GM23338 (cell line): Measurements from ENCODE around the gene XPC. TPM values are rescaled to one million over a fixed set of nuclear protein-coding genes. Genes with fewer than 3 reads are reported as not detected.

Source experiments
- ATAC-seq: fragments of 200-7000 bp; cut with Tn5 transposase; 3 replicates; pipeline ENCODE4 v1.9.1; 2020
- DNase-seq: peaks from one replicate; pipeline ENCODE4 v3.0.0-alpha.2; 2015; ENCODE audit warnings: low spot score
- H2AFZ ChIP-seq: fragments of 200-600 bp; sonication (generic); 2 replicates; pipeline ENCODE4 v1.8.0; 2016; ENCODE audit warnings: antibody characterized with exemption, mild to moderate bottlenecking, moderate library complexity
- H3F3A ChIP-seq: fragments of 200-600 bp; sonication (generic); replicated peaks from 2 replicates; pipeline ENCODE4 v1.8.0; 2017; ENCODE audit warnings: antibody characterized with exemption, mixed run types, low read depth
- H3K27ac ChIP-seq: fragments of 200-600 bp; sonication (generic); 2 replicates; pipeline ENCODE4 v1.6.1; 2016; ENCODE audit warnings: low read depth
- H3K27me3 ChIP-seq: fragments of 200-600 bp; sonication (generic); 2 replicates; pipeline ENCODE4 v1.8.0; 2016; ENCODE audit warnings: mild to moderate bottlenecking, mixed run types, moderate library complexity; ENCODE audit not compliant: insufficient read depth
- H3K36me3 ChIP-seq: fragments of 200-600 bp; sonication (generic); 2 replicates; pipeline ENCODE4 v1.8.0; 2016; ENCODE audit warnings: mild to moderate bottlenecking; ENCODE audit not compliant: insufficient read depth
- H3K4me1 ChIP-seq: fragments of 200-600 bp; sonication (generic); 2 replicates; pipeline ENCODE4 v1.8.0; 2016; ENCODE audit warnings: mild to moderate bottlenecking, moderate library complexity; ENCODE audit not compliant: insufficient read depth
- H3K4me2 ChIP-seq: fragments of 200-600 bp; sonication (generic); 2 replicates; pipeline ENCODE4 v1.7.1; 2017; ENCODE audit warnings: mixed run types
- H3K4me3 ChIP-seq: fragments of 200-600 bp; sonication (generic); 2 replicates; pipeline ENCODE4 v1.6.1; 2016; ENCODE audit warnings: mixed run types
- H3K79me2 ChIP-seq: fragments of 200-600 bp; sonication (generic); replicated peaks from 2 replicates; pipeline ENCODE4 v1.8.0; 2017; ENCODE audit warnings: mild to moderate bottlenecking; ENCODE audit not compliant: insufficient read depth
- H3K9me2 ChIP-seq: fragments of 200-600 bp; sonication (generic); 2 replicates; pipeline ENCODE4 v1.8.0; 2017; ENCODE audit not compliant: insufficient read depth
- H4K20me1 ChIP-seq: fragments of 200-600 bp; sonication (generic); replicated peaks from 2 replicates; pipeline ENCODE4 v1.8.0; 2017; ENCODE audit warnings: mild to moderate bottlenecking; ENCODE audit not compliant: insufficient read depth
- H3K27ac Mint-ChIP-seq: 2 replicates; pipeline ENCODE4 v1.8.0; 2020; ENCODE audit warnings: inconsistent platforms, mild to moderate bottlenecking, moderate library complexity, mixed read lengths
- H3K27me3 Mint-ChIP-seq: 3 replicates; pipeline ENCODE4 v1.8.0; 2022; ENCODE audit warnings: low read depth, mild to moderate bottlenecking, moderate library complexity, mixed read lengths, inconsistent platforms; ENCODE audit not compliant: insufficient read depth, poor library complexity
- H3K36me3 Mint-ChIP-seq: 3 replicates; pipeline ENCODE4 v1.8.0; 2021; ENCODE audit warnings: low read depth, mild to moderate bottlenecking, inconsistent platforms, moderate library complexity, mixed read lengths
- H3K4me1 Mint-ChIP-seq: 3 replicates; pipeline ENCODE4 v1.8.0; 2020; ENCODE audit warnings: mild to moderate bottlenecking, inconsistent platforms, mixed read lengths
- H3K4me3 Mint-ChIP-seq: 3 replicates; pipeline ENCODE4 v1.8.0; 2021; ENCODE audit warnings: moderate library complexity, mild to moderate bottlenecking, inconsistent platforms, mixed read lengths
- H3K9me3 Mint-ChIP-seq: 3 replicates; pipeline ENCODE4 v1.8.0; 2020; ENCODE audit warnings: moderate library complexity, mild to moderate bottlenecking, inconsistent platforms, mixed read lengths
- CREB1 ChIP-seq: fragments of 250-450 bp; sonication (Bioruptor Pico); IDR thresholded peaks from 2 replicates; pipeline ENCODE4 v1.5.0; 2020; ENCODE audit warnings: low read depth, mild to moderate bottlenecking, moderate library complexity
- CTCF ChIP-seq, 2 experiments: fragments of 200-600 bp in 1 of 2; sonication (generic) in 1 of 2; conservative IDR thresholded peaks; 2 replicates each; pipeline versions ENCODE4 v1.5.1 to v1.6.1; 2016 to 2017; ENCODE audit warnings: antibody characterized with exemption in 2 of 2, low read depth in 2 of 2, mild to moderate bottlenecking in 2 of 2, moderate library complexity in 1 of 2
- ETS1 ChIP-seq: IDR thresholded peaks from 2 replicates; pipeline ENCODE4 v1.6.1; 2016; ENCODE audit warnings: antibody characterized with exemption
- EZH2 ChIP-seq: fragments of 200-600 bp; sonication (generic); IDR thresholded peaks from one replicate; pipeline ENCODE4 v1.8.0; 2017; ENCODE audit warnings: antibody characterized with exemption, mild to moderate bottlenecking, low read depth; ENCODE audit not compliant: unreplicated experiment
- EZH2phosphoT487 ChIP-seq: fragments of 200-600 bp; sonication (generic); IDR thresholded peaks from one replicate; pipeline ENCODE4 v1.8.1; 2018; ENCODE audit warnings: antibody characterized with exemption; ENCODE audit not compliant: unreplicated experiment
- JUNB ChIP-seq: IDR thresholded peaks from one replicate; pipeline ENCODE4 v1.6.1; 2016; ENCODE audit warnings: antibody characterized with exemption; ENCODE audit not compliant: unreplicated experiment
- NANOG ChIP-seq: IDR thresholded peaks from 2 replicates; pipeline ENCODE4 v1.6.1; 2016; ENCODE audit warnings: antibody characterized with exemption, borderline replicate concordance
- POLR2AphosphoS5 ChIP-seq: IDR thresholded peaks from 2 replicates; pipeline ENCODE4 v1.6.1; 2016; ENCODE audit warnings: antibody characterized with exemption, low read depth
- REST ChIP-seq: IDR thresholded peaks from one replicate; pipeline ENCODE4 v1.6.1; 2018; ENCODE audit warnings: antibody characterized with exemption; ENCODE audit not compliant: unreplicated experiment
- STAT1 ChIP-seq: IDR thresholded peaks from one replicate; pipeline ENCODE4 v1.6.1; 2016; ENCODE audit warnings: antibody characterized with exemption; ENCODE audit not compliant: unreplicated experiment
- ZNF114 ChIP-seq: fragments of 250-450 bp; sonication (Bioruptor Pico); IDR thresholded peaks from 2 replicates; pipeline ENCODE4 v1.5.0; 2020; ENCODE audit warnings: mild to moderate bottlenecking, moderate library complexity
- ZNF331 ChIP-seq: fragments of 250-450 bp; sonication (Bioruptor Pico); IDR thresholded peaks from 2 replicates; pipeline ENCODE4 v1.5.0; 2020; ENCODE audit warnings: low read depth, mild to moderate bottlenecking, moderate library complexity
- ZNF462 ChIP-seq: fragments of 250-450 bp; sonication (Bioruptor Pico); IDR thresholded peaks from 2 replicates; pipeline ENCODE4 v1.5.0; 2020; ENCODE audit warnings: mild to moderate bottlenecking, moderate library complexity
- polyA plus RNA-seq: library from polyadenylated mRNA; unstranded; fragments of >200 nt; fragmentation: Nextera tagmentation; extraction: Ambion mirVana; gene quantifications from 2 replicates; pipeline ENCODE4 v1.2.1, GENCODE V29; 2016
- total RNA-seq: library from RNA; depleted of rRNA; stranded (reverse); fragments of >200 nt; shearing (Covaris generic); gene quantifications from 2 replicates; pipeline ENCODE4 v1.2.3, GENCODE V29; 2014

XPC gene
- total and polyA plus RNA-seq, 2 experiments from 2014 or later, result 34.9 to 41.5 TPM

- H3K27ac Mint-ChIP-seq, result no peak overlapping the region
- peaks cover 46% of the 10 kb centered on the region for H3K36me3 Mint-ChIP-seq
- Histone ChIP-seq H3F3A (no peaks in the 10 kb centered on the region), H3K9me2 (no peaks in the 10 kb centered on the region), H3K4me1 (0 out of 2 replicates have a peak, but pooled peaks cover 4% of the 10 kb centered on the region), H3K4me2 (no peak overlapping the region), H3K36me3 (peaks cover 4% of the 10 kb centered on the region), H3K27ac (no peak overlapping the region), H4K20me1 (no peaks in the 10 kb centered on the region), H3K79me2 (no peaks in the 10 kb centered on the region), H2AFZ (no peak overlapping the region), H3K4me3 (no peak overlapping the region), H3K27me3 (no peaks in the 10 kb centered on the region)
- no peak overlapping the region for H3K4me3 Mint-ChIP-seq
- ATAC-seq, result no peak
- H3K27me3 Mint-ChIP-seq, result peaks cover 6% of the 10 kb centered on the region
- H3K9me3 Mint-ChIP-seq, result no peaks in the 10 kb centered on the region
- DNase-seq, result no peak
- peaks cover under 1% of the 10 kb centered on the region; the same call in 1 of the 3 replicates for H3K4me1 Mint-ChIP-seq
- TF ChIP-seq ZNF462 (CRISPR knock-in tag), result no peak
- no peak for TF ChIP-seq POLR2AphosphoS5
- no peak for TF ChIP-seq ETS1
- no peak for TF ChIP-seq ZNF114 (CRISPR knock-in tag)
- no peak for TF ChIP-seq NANOG
- TF ChIP-seq ZNF331 (CRISPR knock-in tag), result no peak
- TF ChIP-seq STAT1, result no peak
- no peak for TF ChIP-seq EZH2phosphoT487
- no peak for TF ChIP-seq CTCF (conservative IDR thresholded peaks at IDR 0.05; ENCODE audit: low read depth in 2 of 2)
- no peak for TF ChIP-seq JUNB
- TF ChIP-seq CREB1, result no peak
- TF ChIP-seq REST, result no peak
- no peak for TF ChIP-seq EZH2
Observed at GRCh38 chr3:14138878-14139655, 39.3 kb downstream of the XPC start.
